ENCODE data around the gene GMCL2.

GMCL2 gene

GRCh38 chr5:178143901-178144300, 43.3 kb downstream of the GMCL2 start:
- no peak for DNase-seq (ENCODE audit: low read depth in 1 of 2, low spot score in 1 of 2)

GRCh38 chr5:178143246-178143645, 43.9 kb downstream of the GMCL2 start:
- no peak for DNase-seq (ENCODE audit: low read depth in 1 of 2, low spot score in 1 of 2)

- DNase-seq (ENCODE audit: low read depth in 1 of 2, low spot score in 1 of 2) = no peak
Observed at GRCh38 chr5:178142642-178143041, 44.5 kb downstream of the GMCL2 start.

- DNase-seq (ENCODE audit: low read depth in 1 of 2, low spot score in 1 of 2) = no peak
Observed at GRCh38 chr5:178141550-178141949, 45.6 kb downstream of the GMCL2 start.

- DNase-seq (ENCODE audit: low read depth in 1 of 2, low spot score in 1 of 2) = no peak
Observed at GRCh38 chr5:178137991-178138390, 49.2 kb downstream of the GMCL2 start.

GRCh38 chr5:178136990-178137389, 50.2 kb downstream of the GMCL2 start:
- DNase-seq (ENCODE audit: low read depth in 1 of 2, low spot score in 1 of 2) = no peak

Measured in activated T-helper 1 cell treated with anti-CD3 and anti-CD28 coated beads, Interleukin-2, amount 50 U/mL, for 16 hours (primary cell).